GM12878 (cell line): ENCODE measurements around the gene NISCH. TPM values are rescaled to one million over a fixed set of nuclear protein-coding genes. Genes with fewer than 3 reads are reported as not detected.

Experiments used
- ATAC-seq: fragments of 200-7000 bp; cut with Tn5 transposase; 3 replicates; pipeline ENCODE4 v1.9.1; 2020; ENCODE audit warnings: mild to moderate bottlenecking, moderate library complexity
- BruUV-seq: library from RNA; stranded (reverse); fragments of 400-500 nt; replicated peaks from 2 replicates; lab custom pipeline; 2021; lab: Mats Ljungman, UMichigan
- CTCF ChIA-PET: fragments of 300-600 bp; sonication (Branson Sonifier 250); formaldehyde crosslinking; extraction: SDS; loops from one replicate; lab custom pipeline; 2021; ENCODE audit warnings: inconsistent platforms; lab: Yijun Ruan, JAX
- POLR2A ChIA-PET: fragments of 350-600 bp; formaldehyde crosslinking; extraction: SDS; loops from one replicate; lab custom pipeline; 2021; ENCODE audit warnings: inconsistent platforms; lab: Charles Lee
- RAD21 ChIA-PET: fragments of 300-600 bp; sonication (Branson Sonifier 250); formaldehyde crosslinking; loops from one replicate; lab custom pipeline; 2023; ENCODE audit warnings: antibody characterized with exemption; ENCODE audit not compliant: unreplicated experiment; lab: Charles Lee
- SMC1A ChIA-PET: fragments of 300-600 bp; sonication (Branson Sonifier 250); formaldehyde crosslinking; loops from one replicate; lab custom pipeline; 2023; ENCODE audit not compliant: unreplicated experiment, uncharacterized antibody; lab: Charles Lee
- DNase-seq: peaks from one replicate; pipeline ENCODE4 v3.0.0-alpha.2; 2011; ENCODE audit warnings: low read depth, low spot score
- FAIRE-seq: peaks from 3 replicates; lab custom pipeline; 2011; peaks lifted over from hg19 to GRCh38; lab: Jason Lieb, UNC
- H2AFZ ChIP-seq: 2 replicates; pipeline ENCODE4 v1.6.0; 2011; ENCODE audit warnings: low read depth, low read length, control low read depth; ENCODE audit not compliant: control insufficient read depth
- H3K27ac ChIP-seq: 2 replicates; pipeline ENCODE4 v1.5.1; 2011; ENCODE audit warnings: control low read depth; ENCODE audit not compliant: control insufficient read depth, insufficient read depth
- H3K27me3 ChIP-seq, 2 experiments: replicated peaks in 1 of 2; 2 replicates each; pipeline versions ENCODE4 v1.6.0 to v1.6.1; 2011; ENCODE audit warnings: low read length in 1 of 2; ENCODE audit not compliant: control insufficient read depth in 2 of 2, insufficient read depth in 2 of 2
- H3K36me3 ChIP-seq, 2 experiments: 2 replicates each; pipeline ENCODE4 v1.5.1; 2011; ENCODE audit warnings: low read length in 1 of 2; ENCODE audit not compliant: control insufficient read depth in 2 of 2, insufficient read depth in 2 of 2
- H3K4me1 ChIP-seq: 2 replicates; pipeline ENCODE4 v1.6.1; 2011; ENCODE audit warnings: mild to moderate bottlenecking, low read length, moderate library complexity, mixed read lengths; ENCODE audit not compliant: control insufficient read depth, insufficient read depth
- H3K4me2 ChIP-seq: 2 replicates; pipeline ENCODE4 v1.6.0; 2011; ENCODE audit warnings: control low read depth; ENCODE audit not compliant: control insufficient read depth, insufficient read depth
- H3K4me3 ChIP-seq: fragments of 200-600 bp; sonication (generic); 2 replicates; pipeline ENCODE4 v1.5.1; 2016
- H3K79me2 ChIP-seq: 2 replicates; pipeline ENCODE4 v1.6.0; 2011; ENCODE audit warnings: low read length; ENCODE audit not compliant: control insufficient read depth, insufficient read depth
- H3K9ac ChIP-seq: 2 replicates; pipeline ENCODE4 v1.8.0; 2011; ENCODE audit warnings: low read length, control low read depth, mixed read lengths; ENCODE audit not compliant: control insufficient read depth, insufficient read depth
- H3K9me3 ChIP-seq: replicated peaks from 3 replicates; pipeline ENCODE4 v1.5.1; 2011; ENCODE audit warnings: mild to moderate bottlenecking, low read length; ENCODE audit not compliant: control insufficient read depth, insufficient read depth
- H4K20me1 ChIP-seq: 2 replicates; pipeline ENCODE4 v1.6.0; 2011; ENCODE audit not compliant: control insufficient read depth, insufficient read depth
- NR2F1 ChIP-seq: fragments of 450-650 bp; conservative IDR thresholded peaks from 2 replicates; pipeline ENCODE4 v1.6.1; 2017; ENCODE audit warnings: mild to moderate bottlenecking
- SMC3 ChIP-seq: IDR thresholded peaks from 2 replicates; pipeline ENCODE4 v1.6.1; 2011; ENCODE audit warnings: low read length, improper control_type of control experiment, borderline replicate concordance
- SPI1 ChIP-seq: IDR thresholded peaks from 2 replicates; pipeline ENCODE4 v1.6.1; 2011; ENCODE audit warnings: low read depth, mild to moderate bottlenecking, low read length, moderate library complexity, borderline replicate concordance; ENCODE audit not compliant: insufficient read depth
- ZBED1 ChIP-seq: IDR thresholded peaks from 2 replicates; pipeline ENCODE4 v1.6.1; 2016; ENCODE audit warnings: borderline replicate concordance
- ZNF592 ChIP-seq: fragments of 450-650 bp; IDR thresholded peaks from 2 replicates; pipeline ENCODE4 v1.6.1; 2017; ENCODE audit warnings: mild to moderate bottlenecking, moderate library complexity
- WGBS: methylation state at CpG from one replicate; pipeline ENCODE4 v1.1.6; 2016; ENCODE audit warnings: low lambda C conversion rate; ENCODE audit not compliant: insufficient replicate concordance, insufficient coverage; ENCODE audit errors: missing lambda C conversion rate; 5-methylcytosine and 5-hydroxymethylcytosine counted together
- in situ Hi-C: fragments of 300-500 bp; cut with MboI; formaldehyde crosslinking; loops from 9 replicates; pipeline ENCODE4 v1.14.3; 2018; ENCODE audit warnings: mixed read lengths
- intact Hi-C: fragments of 100-400 bp; cut with micrococcal nuclease; formaldehyde crosslinking; loops from one replicate; pipeline ENCODE4 v1.14.2; 2022; ENCODE audit not compliant: unreplicated experiment
- polyA plus RNA-seq, 11 experiments: library from polyadenylated mRNA; depleted of rRNA in 4 of 11; unstranded in 6 of 11; stranded (reverse) in 5 of 11; fragments of >200 nt; fragmentation: Nextera tagmentation in 4 of 11; fragmentation: Illumina TruSeq in 1 of 11; extraction: Ambion mirVana in 4 of 11; extraction: Trizol in 1 of 11; gene quantifications; 1 replicate in 1 of 11; 2 replicates in 10 of 11; pipeline versions ENCODE4 v1.2.1 to v1.2.3, GENCODE V29; 2011 to 2016; ENCODE audit warnings: inconsistent platforms in 2 of 11, missing spikeins in 2 of 11, low read depth in 1 of 11
- total RNA-seq, 4 experiments: library from RNA; depleted of rRNA in 3 of 4; stranded (reverse); fragments of >200 nt in 3 of 4; fragmentation: Illumina TruSeq in 1 of 4; extraction: Trizol in 1 of 4; gene quantifications; 2 replicates each; pipeline versions ENCODE4 v1.2.1 to v1.2.3, GENCODE V29; 2013 to 2021
- TF ChIP-seq, protein P1 (sequence below): fragments of 450-650 bp; formaldehyde crosslinking; IDR thresholded peaks from 2 replicates; pipeline ENCODE4 v1.5.0; 2022; ENCODE audit warnings: mild to moderate bottlenecking, missing genetic modification characterization
- TF ChIP-seq, protein P2 (sequence below): IDR thresholded peaks from 2 replicates; pipeline ENCODE4 v1.6.1; 2012; ENCODE audit warnings: mild to moderate bottlenecking, low read depth, low read length
- TF ChIP-seq, protein P3 (sequence below): fragments of 450-650 bp; formaldehyde crosslinking; IDR thresholded peaks from 2 replicates; pipeline ENCODE4 v1.4.0; 2022; ENCODE audit warnings: mild to moderate bottlenecking, moderate library complexity

NISCH gene
- total and polyA plus RNA-seq, 10 of the 15 experiments (the other 5 are each of a cell fraction or from before 2014, with no cell fraction given) = 0.76 to 52.5 (median 24.6) TPM

DNA sequence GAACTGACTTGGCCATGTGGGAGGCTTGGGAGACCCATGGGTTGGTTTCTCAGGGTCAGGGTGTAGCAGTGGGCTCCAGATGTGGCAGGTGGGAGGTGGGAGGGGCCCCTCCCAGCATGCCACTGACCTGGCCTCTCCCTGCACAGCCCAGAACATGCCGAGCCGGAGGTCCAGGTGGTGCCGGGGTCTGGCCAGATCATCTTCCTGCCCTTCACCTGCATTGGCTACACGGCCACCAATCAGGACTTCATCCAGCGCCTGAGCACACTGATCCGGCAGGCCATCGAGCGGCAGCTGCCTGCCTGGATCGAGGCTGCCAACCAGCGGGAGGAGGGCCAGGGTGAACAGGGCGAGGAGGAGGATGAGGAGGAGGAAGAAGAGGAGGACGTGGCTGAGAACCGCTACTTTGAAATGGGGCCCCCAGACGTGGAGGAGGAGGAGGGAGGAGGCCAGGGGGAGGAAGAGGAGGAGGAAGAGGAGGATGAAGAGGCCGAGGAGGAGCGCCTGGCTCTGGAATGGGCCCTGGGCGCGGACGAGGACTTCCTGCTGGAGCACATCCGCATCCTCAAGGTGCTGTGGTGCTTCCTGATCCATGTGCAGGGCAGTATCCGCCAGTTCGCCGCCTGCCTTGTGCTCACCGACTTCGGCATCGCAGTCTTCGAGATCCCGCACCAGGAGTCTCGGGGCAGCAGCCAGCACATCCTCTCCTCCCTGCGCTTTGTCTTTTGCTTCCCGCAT, 31.8 kb downstream of the NISCH start:
- Histone ChIP-seq H2AFZ (no peak overlapping the region), H3K9me3 (no peaks in the 10 kb centered on the region), H4K20me1 (no peaks in the 10 kb centered on the region), H3K79me2 (no peaks in the 10 kb centered on the region), H3K36me3 (peaks cover 6 to 30% of the 10 kb centered on the region in 2 experiments; a peak in 3 of 4 replicates), H3K4me1 (no peaks in the 10 kb centered on the region), H3K9ac (no peak overlapping the region), H3K4me3 (no peak overlapping the region), H3K4me2 (no peak overlapping the region), H3K27ac (no peak overlapping the region), H3K27me3 (no peaks in the 10 kb centered on the region)
- ATAC-seq = no peak
- intact Hi-C loops (no loop called here), in situ Hi-C loops (no loop called here)
- POLR2A ChIA-PET = no interaction called here
- no TSS peak for BruUV-seq
- 95% methylated on average over 30 of the region's 31 CpGs for WGBS
- TF ChIP-seq, protein P1, sequence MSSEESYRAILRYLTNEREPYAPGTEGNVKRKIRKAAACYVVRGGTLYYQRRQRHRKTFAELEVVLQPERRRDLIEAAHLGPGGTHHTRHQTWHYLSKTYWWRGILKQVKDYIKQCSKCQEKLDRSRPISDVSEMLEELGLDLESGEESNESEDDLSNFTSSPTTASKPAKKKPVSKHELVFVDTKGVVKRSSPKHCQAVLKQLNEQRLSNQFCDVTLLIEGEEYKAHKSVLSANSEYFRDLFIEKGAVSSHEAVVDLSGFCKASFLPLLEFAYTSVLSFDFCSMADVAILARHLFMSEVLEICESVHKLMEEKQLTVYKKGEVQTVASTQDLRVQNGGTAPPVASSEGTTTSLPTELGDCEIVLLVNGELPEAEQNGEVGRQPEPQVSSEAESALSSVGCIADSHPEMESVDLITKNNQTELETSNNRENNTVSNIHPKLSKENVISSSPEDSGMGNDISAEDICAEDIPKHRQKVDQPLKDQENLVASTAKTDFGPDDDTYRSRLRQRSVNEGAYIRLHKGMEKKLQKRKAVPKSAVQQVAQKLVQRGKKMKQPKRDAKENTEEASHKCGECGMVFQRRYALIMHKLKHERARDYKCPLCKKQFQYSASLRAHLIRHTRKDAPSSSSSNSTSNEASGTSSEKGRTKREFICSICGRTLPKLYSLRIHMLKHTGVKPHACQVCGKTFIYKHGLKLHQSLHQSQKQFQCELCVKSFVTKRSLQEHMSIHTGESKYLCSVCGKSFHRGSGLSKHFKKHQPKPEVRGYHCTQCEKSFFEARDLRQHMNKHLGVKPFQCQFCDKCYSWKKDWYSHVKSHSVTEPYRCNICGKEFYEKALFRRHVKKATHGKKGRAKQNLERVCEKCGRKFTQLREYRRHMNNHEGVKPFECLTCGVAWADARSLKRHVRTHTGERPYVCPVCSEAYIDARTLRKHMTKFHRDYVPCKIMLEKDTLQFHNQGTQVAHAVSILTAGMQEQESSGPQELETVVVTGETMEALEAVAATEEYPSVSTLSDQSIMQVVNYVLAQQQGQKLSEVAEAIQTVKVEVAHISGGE (CRISPR knock-in tag) = no peak
- no peak for TF ChIP-seq ZNF592
- no peak for TF ChIP-seq ZBED1
- TF ChIP-seq SPI1 = no peak
- TF ChIP-seq, protein P2, sequence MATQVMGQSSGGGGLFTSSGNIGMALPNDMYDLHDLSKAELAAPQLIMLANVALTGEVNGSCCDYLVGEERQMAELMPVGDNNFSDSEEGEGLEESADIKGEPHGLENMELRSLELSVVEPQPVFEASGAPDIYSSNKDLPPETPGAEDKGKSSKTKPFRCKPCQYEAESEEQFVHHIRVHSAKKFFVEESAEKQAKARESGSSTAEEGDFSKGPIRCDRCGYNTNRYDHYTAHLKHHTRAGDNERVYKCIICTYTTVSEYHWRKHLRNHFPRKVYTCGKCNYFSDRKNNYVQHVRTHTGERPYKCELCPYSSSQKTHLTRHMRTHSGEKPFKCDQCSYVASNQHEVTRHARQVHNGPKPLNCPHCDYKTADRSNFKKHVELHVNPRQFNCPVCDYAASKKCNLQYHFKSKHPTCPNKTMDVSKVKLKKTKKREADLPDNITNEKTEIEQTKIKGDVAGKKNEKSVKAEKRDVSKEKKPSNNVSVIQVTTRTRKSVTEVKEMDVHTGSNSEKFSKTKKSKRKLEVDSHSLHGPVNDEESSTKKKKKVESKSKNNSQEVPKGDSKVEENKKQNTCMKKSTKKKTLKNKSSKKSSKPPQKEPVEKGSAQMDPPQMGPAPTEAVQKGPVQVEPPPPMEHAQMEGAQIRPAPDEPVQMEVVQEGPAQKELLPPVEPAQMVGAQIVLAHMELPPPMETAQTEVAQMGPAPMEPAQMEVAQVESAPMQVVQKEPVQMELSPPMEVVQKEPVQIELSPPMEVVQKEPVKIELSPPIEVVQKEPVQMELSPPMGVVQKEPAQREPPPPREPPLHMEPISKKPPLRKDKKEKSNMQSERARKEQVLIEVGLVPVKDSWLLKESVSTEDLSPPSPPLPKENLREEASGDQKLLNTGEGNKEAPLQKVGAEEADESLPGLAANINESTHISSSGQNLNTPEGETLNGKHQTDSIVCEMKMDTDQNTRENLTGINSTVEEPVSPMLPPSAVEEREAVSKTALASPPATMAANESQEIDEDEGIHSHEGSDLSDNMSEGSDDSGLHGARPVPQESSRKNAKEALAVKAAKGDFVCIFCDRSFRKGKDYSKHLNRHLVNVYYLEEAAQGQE = no peak
- no peak for TF ChIP-seq SMC3
- TF ChIP-seq NR2F1 = no peak
- TF ChIP-seq, protein P3, sequence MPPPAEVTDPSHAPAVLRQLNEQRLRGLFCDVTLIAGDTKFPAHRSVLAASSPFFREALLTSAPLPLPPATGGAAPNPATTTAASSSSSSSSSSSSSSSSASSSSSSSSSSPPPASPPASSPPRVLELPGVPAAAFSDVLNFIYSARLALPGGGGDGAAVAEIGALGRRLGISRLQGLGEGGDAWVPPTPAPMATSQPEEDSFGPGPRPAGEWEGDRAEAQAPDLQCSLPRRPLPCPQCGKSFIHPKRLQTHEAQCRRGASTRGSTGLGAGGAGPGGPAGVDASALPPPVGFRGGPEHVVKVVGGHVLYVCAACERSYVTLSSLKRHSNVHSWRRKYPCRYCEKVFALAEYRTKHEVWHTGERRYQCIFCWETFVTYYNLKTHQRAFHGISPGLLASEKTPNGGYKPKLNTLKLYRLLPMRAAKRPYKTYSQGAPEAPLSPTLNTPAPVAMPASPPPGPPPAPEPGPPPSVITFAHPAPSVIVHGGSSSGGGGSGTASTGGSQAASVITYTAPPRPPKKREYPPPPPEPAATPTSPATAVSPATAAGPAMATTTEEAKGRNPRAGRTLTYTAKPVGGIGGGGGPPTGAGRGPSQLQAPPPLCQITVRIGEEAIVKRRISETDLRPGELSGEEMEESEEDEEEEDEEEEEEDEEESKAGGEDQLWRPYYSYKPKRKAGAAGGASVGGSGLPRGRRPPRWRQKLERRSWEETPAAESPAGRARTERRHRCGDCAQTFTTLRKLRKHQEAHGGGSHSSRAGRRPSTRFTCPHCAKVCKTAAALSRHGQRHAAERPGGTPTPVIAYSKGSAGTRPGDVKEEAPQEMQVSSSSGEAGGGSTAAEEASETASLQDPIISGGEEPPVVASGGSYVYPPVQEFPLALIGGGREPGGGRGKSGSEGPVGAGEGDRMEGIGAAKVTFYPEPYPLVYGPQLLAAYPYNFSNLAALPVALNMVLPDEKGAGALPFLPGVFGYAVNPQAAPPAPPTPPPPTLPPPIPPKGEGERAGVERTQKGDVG (CRISPR knock-in tag) = no peak
- CTCF ChIA-PET = no interaction called here
- RAD21 ChIA-PET = no interaction called here
- no peak for DNase-seq
- FAIRE-seq = no peak
- SMC1A ChIA-PET = no interaction called here
